HG03342 (cell line): ENCODE data around the gene ZNF665.
A peak's percentile ranks its signal among the peaks of the same experiment; 100 is the strongest.
"Not testable (repeated sequence)": the region's sequence is repeated elsewhere in the genome, so short reads cannot be mapped to it uniquely, and the experiment has no call there.

Experiments
- ATAC-seq: cut with Tn5 transposase; IDR thresholded peaks from one replicate; pipeline ENCODE4 v1.9.1; 2021; ENCODE audit warnings: mild to moderate bottlenecking, moderate library complexity; ENCODE audit not compliant: unreplicated experiment

The ZNF665 gene

GRCh38 chr19:53192771-53193534 lies at the start of gene ZNF665:
Gene ZNF665, minus strand, starts transcription at chr19:53193358. Its CDS starts 10,460 bp downstream, at chr19:53182898.
- ATAC-seq, result peak; percentile 52

GRCh38 chr19:53237114-53237777 lies 44.1 kb upstream of the ZNF665 start:
- ATAC-seq, result no peak

GRCh38 chr19:53224606-53225005 lies 31.4 kb upstream of the ZNF665 start:
- no peak for ATAC-seq

- ATAC-seq, result not testable (repeated sequence)
Measured at GRCh38 chr19:53222716-53223115, 29.6 kb upstream of the ZNF665 start.

- ATAC-seq, result no peak
Measured at GRCh38 chr19:53212703-53213320, 19.7 kb upstream of the ZNF665 start.

GRCh38 chr19:53211554-53211953 lies 18.4 kb upstream of the ZNF665 start:
- not testable (repeated sequence) for ATAC-seq

GRCh38 chr19:53196777-53197396 lies 3.7 kb upstream of the ZNF665 start:
- ATAC-seq, result peak; percentile 56

- no peak for ATAC-seq
Measured at GRCh38 chr19:53195265-53195903, 2.2 kb upstream of the ZNF665 start.

GRCh38 chr19:53193535-53194222 lies 521 bp upstream of the ZNF665 start:
- no peak for ATAC-seq

- no peak for ATAC-seq
Measured at GRCh38 chr19:53190253-53190652, 2.9 kb downstream of the ZNF665 start.

- ATAC-seq, result not testable (repeated sequence)
Measured at GRCh38 chr19:53189691-53190198, 3.4 kb downstream of the ZNF665 start.

GRCh38 chr19:53185155-53185882 lies 7.8 kb downstream of the ZNF665 start:
- ATAC-seq, result not testable (repeated sequence)

GRCh38 chr19:53183146-53183764 lies 9.9 kb downstream of the ZNF665 start:
- ATAC-seq, result no peak

- no peak for ATAC-seq
Measured at GRCh38 chr19:53182202-53182601, 11.0 kb downstream of the ZNF665 start.

- ATAC-seq, result no peak
Measured at GRCh38 chr19:53177986-53178385, 15.2 kb downstream of the ZNF665 start.

GRCh38 chr19:53172889-53173288 lies 20.3 kb downstream of the ZNF665 start:
- ATAC-seq, result no peak

- no peak for ATAC-seq
Measured at GRCh38 chr19:53165691-53166091, 27.5 kb downstream of the ZNF665 start.

GRCh38 chr19:53161123-53161522 lies 32.0 kb downstream of the ZNF665 start:
- no peak for ATAC-seq

GRCh38 chr19:53160350-53160749 lies 32.8 kb downstream of the ZNF665 start:
- no peak for ATAC-seq
